ENCODE results near the gene SMARCD2. TPM values are rescaled to one million over a fixed set of nuclear protein-coding genes. Genes with fewer than 3 reads are reported as not detected.
"Not testable (repeated sequence)": the region's sequence is repeated elsewhere in the genome, so short reads cannot be mapped to it uniquely, and the experiment has no call there.

SMARCD2 gene
- total and polyA plus RNA-seq, 4 experiments from 2014 or later: 80.4 to 125 (median 114) TPM

DNA sequence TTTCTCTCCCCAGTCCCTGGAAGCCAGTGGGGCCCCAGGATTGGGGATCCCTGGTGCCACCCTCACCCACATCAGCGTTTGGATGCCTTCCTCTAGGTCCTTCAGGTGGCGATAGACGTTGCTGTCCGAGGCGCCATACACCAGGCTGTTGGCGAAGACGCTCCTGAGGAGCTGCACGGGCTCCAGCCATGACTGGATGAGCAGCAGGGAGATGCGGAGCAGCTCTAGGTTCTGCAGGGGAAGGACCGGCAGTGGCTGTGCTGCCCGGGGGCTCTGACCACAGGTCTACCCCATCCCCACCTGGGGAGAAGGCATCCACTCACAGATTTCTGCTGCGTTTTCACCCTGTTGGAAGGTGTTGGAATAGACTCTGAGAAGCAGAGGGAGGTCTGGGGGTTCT lies 38.2 kb upstream of the SMARCD2 start:
- Mint-ChIP-seq H3K36me3 (no peaks in the 10 kb centered on the region), H3K4me1 (peaks cover 0 to 3% (median 0%) of the 10 kb centered on the region in 4 donors), H3K27ac (no peak overlapping the region), H3K27me3 (peaks cover 0 to 3% of the 10 kb centered on the region in 2 donors), H3K9me3 (no peaks in the 10 kb centered on the region), H3K4me3 (no peak overlapping the region)
- H3K9me3 ChIP-seq (ENCODE audit: control insufficient read depth in 1 of 2, low read length in 2 of 2): no peaks in the 10 kb centered on the region
- H3K4me3 ChIP-seq (ENCODE audit: low read length in 2 of 2): no peak overlapping the region
- H3K27me3 ChIP-seq (ENCODE audit: insufficient read depth, low read length): no peaks in the 10 kb centered on the region
- POLR2A ChIA-PET (ENCODE audit: partially characterized antibody): no interaction called here
- DNase-seq: no peak
- CTCF ChIA-PET (ENCODE audit: partially characterized antibody): interaction anchor here (1.1 kb wide), 1 partner anchor 13 kb away, joined by 4 read pairs; no protein-coding TSS in a partner anchor
- H3K36me3 ChIP-seq (ENCODE audit: insufficient read depth, low read length): no peaks in the 10 kb centered on the region
- no peaks in the 10 kb centered on the region for H3K4me1 ChIP-seq (ENCODE audit: insufficient read depth, low read length)
- intact Hi-C loops (cut with micrococcal nuclease): no loop called here
- no peak overlapping the region for H3K27ac ChIP-seq (ENCODE audit: low read depth, low read length)

- H3K27ac ChIP-seq (ENCODE audit: low read depth, low read length); H3K27me3 ChIP-seq (ENCODE audit: insufficient read depth, low read length); H3K27me3 Mint-ChIP-seq; H3K4me3 ChIP-seq (ENCODE audit: low read length in 2 of 2); H3K9me3 Mint-ChIP-seq; intact Hi-C loops (cut with micrococcal nuclease); H3K36me3 ChIP-seq (ENCODE audit: insufficient read depth, low read length); H3K4me1 Mint-ChIP-seq; H3K4me3 Mint-ChIP-seq; H3K4me1 ChIP-seq (ENCODE audit: insufficient read depth, low read length); POLR2A ChIA-PET (ENCODE audit: partially characterized antibody); DNase-seq; H3K36me3 Mint-ChIP-seq; H3K27ac Mint-ChIP-seq; H3K9me3 ChIP-seq (ENCODE audit: control insufficient read depth in 1 of 2, low read length in 2 of 2): not testable (repeated sequence)
- CTCF ChIA-PET (ENCODE audit: partially characterized antibody): interaction anchor here (1.2 to 1.5 kb wide), 2 partner anchors 9 to 12 kb away, joined by 4 to 5 read pairs; no protein-coding TSS in a partner anchor
Measured at GRCh38 chr17:63878413-63878812, 35.9 kb upstream of the SMARCD2 start.

DNA sequence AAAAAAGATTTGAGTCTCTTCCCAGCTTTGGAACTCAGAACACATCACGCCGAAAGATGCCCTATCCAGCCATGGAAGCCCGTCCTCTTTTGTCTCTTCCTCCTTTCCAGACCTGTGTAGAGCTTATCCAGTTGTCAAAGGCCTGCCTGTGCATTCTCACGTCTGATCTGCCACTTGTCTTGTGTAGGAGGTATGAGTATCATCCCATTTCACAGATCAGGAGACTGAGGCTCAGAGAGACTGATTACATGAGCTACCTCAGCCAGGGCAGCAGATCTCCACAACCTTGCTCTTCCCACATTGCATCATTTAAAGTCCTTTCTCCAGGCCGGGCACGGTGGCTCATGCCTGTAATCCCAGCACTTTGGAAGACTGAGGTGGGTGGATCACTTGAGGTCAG lies 32.2 kb upstream of the SMARCD2 start:
- CTCF ChIA-PET (ENCODE audit: partially characterized antibody): interaction anchor here (0.6 to 1.8 kb wide), 3 partner anchors 9 to 244 kb away, joined by 3 read pairs; no protein-coding TSS in a partner anchor

DNA sequence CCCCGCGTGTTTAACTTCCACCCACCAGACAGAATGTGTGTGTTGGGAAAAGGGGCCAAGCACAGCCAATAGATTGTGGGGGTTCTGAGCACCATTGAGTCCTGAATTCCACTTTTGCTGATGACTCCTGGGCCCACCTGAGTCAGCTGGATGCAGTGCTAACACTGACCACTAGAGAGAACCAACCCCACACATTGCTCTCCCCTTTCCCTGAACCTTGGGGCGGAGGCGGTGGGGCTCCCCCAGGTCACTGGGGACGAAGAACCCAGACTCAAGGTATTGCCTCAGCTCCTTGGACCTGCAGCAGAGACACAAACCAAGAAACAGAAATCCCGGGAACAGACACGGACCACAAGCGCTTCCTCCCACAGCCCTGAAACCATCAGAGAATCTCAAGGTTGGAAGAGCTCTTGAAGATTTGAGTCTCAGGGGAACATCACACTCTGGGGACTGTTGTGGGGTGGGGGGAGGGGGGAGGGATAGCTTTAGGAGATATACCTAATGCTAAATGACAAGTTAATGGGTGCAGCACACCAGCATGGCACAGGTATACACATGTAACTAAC lies 31.7 kb upstream of the SMARCD2 start:
- H3K4me3 Mint-ChIP-seq; H3K4me3 ChIP-seq (ENCODE audit: low read length in 2 of 2); H3K27ac ChIP-seq (ENCODE audit: low read depth, low read length); intact Hi-C loops (cut with micrococcal nuclease); H3K4me1 Mint-ChIP-seq; DNase-seq; H3K27me3 Mint-ChIP-seq; H3K27me3 ChIP-seq (ENCODE audit: insufficient read depth, low read length); H3K36me3 Mint-ChIP-seq; H3K9me3 ChIP-seq (ENCODE audit: control insufficient read depth in 1 of 2, low read length in 2 of 2); H3K4me1 ChIP-seq (ENCODE audit: insufficient read depth, low read length); POLR2A ChIA-PET (ENCODE audit: partially characterized antibody); H3K36me3 ChIP-seq (ENCODE audit: insufficient read depth, low read length); H3K9me3 Mint-ChIP-seq; H3K27ac Mint-ChIP-seq: not testable (repeated sequence)
- CTCF ChIA-PET (ENCODE audit: partially characterized antibody): interaction anchor here (0.8 to 1.8 kb wide), 2 partner anchors 8 to 14 kb away, joined by 3 read pairs; no protein-coding TSS in a partner anchor

More for the DNA sequence above, 32.2 kb upstream of the SMARCD2 start:
- H3K27me3 Mint-ChIP-seq; H3K4me3 ChIP-seq (ENCODE audit: low read length in 2 of 2); H3K9me3 Mint-ChIP-seq; H3K9me3 ChIP-seq (ENCODE audit: control insufficient read depth in 1 of 2, low read length in 2 of 2); POLR2A ChIA-PET (ENCODE audit: partially characterized antibody); DNase-seq; H3K4me3 Mint-ChIP-seq; intact Hi-C loops (cut with micrococcal nuclease); H3K27me3 ChIP-seq (ENCODE audit: insufficient read depth, low read length); H3K4me1 Mint-ChIP-seq; H3K36me3 Mint-ChIP-seq; H3K27ac Mint-ChIP-seq; H3K4me1 ChIP-seq (ENCODE audit: insufficient read depth, low read length); H3K36me3 ChIP-seq (ENCODE audit: insufficient read depth, low read length); H3K27ac ChIP-seq (ENCODE audit: low read depth, low read length): not testable (repeated sequence)

- H3K9me3 ChIP-seq (ENCODE audit: control insufficient read depth in 1 of 2, low read length in 2 of 2); H3K36me3 Mint-ChIP-seq; H3K4me3 ChIP-seq (ENCODE audit: low read length in 2 of 2); DNase-seq; H3K27ac Mint-ChIP-seq; H3K27me3 ChIP-seq (ENCODE audit: insufficient read depth, low read length); H3K9me3 Mint-ChIP-seq; H3K27ac ChIP-seq (ENCODE audit: low read depth, low read length); H3K36me3 ChIP-seq (ENCODE audit: insufficient read depth, low read length); H3K4me1 ChIP-seq (ENCODE audit: insufficient read depth, low read length); intact Hi-C loops (cut with micrococcal nuclease); H3K4me1 Mint-ChIP-seq; H3K27me3 Mint-ChIP-seq; H3K4me3 Mint-ChIP-seq; POLR2A ChIA-PET (ENCODE audit: partially characterized antibody): not testable (repeated sequence)
- CTCF ChIA-PET (ENCODE audit: partially characterized antibody): interaction anchor here (1.8 kb wide), 1 partner anchor 13 kb away, joined by 3 read pairs; no protein-coding TSS in a partner anchor
Measured at GRCh38 chr17:63873577-63873976, 31.1 kb upstream of the SMARCD2 start, which contains the start of gene CSH2. TSS of gene CSH2 (minus strand) at chr17:63873677. CDS start at chr17:63873614, 63 bp downstream.

GRCh38 chr17:63871646-63872365 lies 29.3 kb upstream of the SMARCD2 start:
- H3K9me3 ChIP-seq (ENCODE audit: control insufficient read depth in 1 of 2, low read length in 2 of 2); H3K4me3 Mint-ChIP-seq; CTCF ChIA-PET (ENCODE audit: partially characterized antibody); POLR2A ChIA-PET (ENCODE audit: partially characterized antibody); H3K9me3 Mint-ChIP-seq; H3K27me3 ChIP-seq (ENCODE audit: insufficient read depth, low read length); DNase-seq; H3K27me3 Mint-ChIP-seq; H3K27ac Mint-ChIP-seq; H3K27ac ChIP-seq (ENCODE audit: low read depth, low read length); H3K4me3 ChIP-seq (ENCODE audit: low read length in 2 of 2); H3K4me1 Mint-ChIP-seq; H3K36me3 ChIP-seq (ENCODE audit: insufficient read depth, low read length); H3K36me3 Mint-ChIP-seq; intact Hi-C loops (cut with micrococcal nuclease); H3K4me1 ChIP-seq (ENCODE audit: insufficient read depth, low read length): not testable (repeated sequence)

- H3K4me3 ChIP-seq (ENCODE audit: low read length in 2 of 2); H3K27me3 Mint-ChIP-seq; H3K27ac ChIP-seq (ENCODE audit: low read depth, low read length); H3K9me3 Mint-ChIP-seq; H3K4me1 ChIP-seq (ENCODE audit: insufficient read depth, low read length); H3K4me1 Mint-ChIP-seq; H3K27me3 ChIP-seq (ENCODE audit: insufficient read depth, low read length); DNase-seq; POLR2A ChIA-PET (ENCODE audit: partially characterized antibody); intact Hi-C loops (cut with micrococcal nuclease); H3K27ac Mint-ChIP-seq; H3K9me3 ChIP-seq (ENCODE audit: control insufficient read depth in 1 of 2, low read length in 2 of 2); H3K36me3 ChIP-seq (ENCODE audit: insufficient read depth, low read length); H3K36me3 Mint-ChIP-seq; H3K4me3 Mint-ChIP-seq: not testable (repeated sequence)
- CTCF ChIA-PET (ENCODE audit: partially characterized antibody): interaction anchor here (0.8 to 1.5 kb wide), 3 partner anchors 9 to 40 kb away, joined by 3 to 5 read pairs (median 3); partner anchors contain the start of gene CSHL1
Measured at GRCh38 chr17:63870292-63870665, 27.8 kb upstream of the SMARCD2 start.

Data from CD4-positive, alpha-beta memory T cell (primary cell).